Natural killer cell (primary cell): Measurements from ENCODE around the gene ACTR1A. TPM values are rescaled to one million over a fixed set of nuclear protein-coding genes. Genes with fewer than 3 reads are reported as not detected.

Experiments
- ATAC-seq, 3 donors: fragments of 150-1000 bp in 2 of 3; fragments of 200-7000 bp in 1 of 3; cut with Tn5 transposase; 1 replicate in 1 of 3; 2 replicates in 2 of 3; pipeline ENCODE4 v1.10.0; 2021; ENCODE audit warnings: mild to moderate bottlenecking in 2 of 3, moderate library complexity in 2 of 3
- DNase-seq, 2 donors: peaks; one replicate each; pipeline versions ENCODE4 v3.0.0 to v3.0.0-alpha.2; 2013 to 2021; ENCODE audit warnings: mixed read lengths in 1 of 2
- H3K27ac ChIP-seq: one replicate; pipeline ENCODE4 v1.5.1; 2013; ENCODE audit warnings: mild to moderate bottlenecking, low read length
- H3K27me3 ChIP-seq: one replicate; pipeline ENCODE4 v1.6.1; 2013; ENCODE audit warnings: low read length; ENCODE audit not compliant: control insufficient read depth, insufficient read depth
- H3K36me3 ChIP-seq: one replicate; pipeline ENCODE4 v1.6.1; 2013; ENCODE audit warnings: low read length; ENCODE audit not compliant: control insufficient read depth, insufficient read depth
- H3K4me1 ChIP-seq: one replicate; pipeline ENCODE4 v1.6.1; 2013; ENCODE audit warnings: low read length; ENCODE audit not compliant: control insufficient read depth, insufficient read depth
- H3K4me3 ChIP-seq: one replicate; pipeline ENCODE4 v1.5.1; 2013; ENCODE audit warnings: low read length
- H3K9me3 ChIP-seq: one replicate; pipeline ENCODE4 v1.6.1; 2013; ENCODE audit warnings: low read length; ENCODE audit not compliant: control insufficient read depth, insufficient read depth
- H3K27ac Mint-ChIP-seq, 2 donors: one replicate each; pipeline ENCODE4 v1.8.0; 2022; ENCODE audit warnings: mild to moderate bottlenecking in 2 of 2, mixed read lengths in 2 of 2, moderate library complexity in 1 of 2
- H3K27me3 Mint-ChIP-seq, 2 donors: one replicate each; pipeline ENCODE4 v1.8.0; 2022; ENCODE audit warnings: low read depth in 2 of 2, mixed read lengths in 2 of 2
- H3K36me3 Mint-ChIP-seq: one replicate; pipeline ENCODE4 v1.8.0; 2022; ENCODE audit warnings: mixed read lengths
- H3K4me1 Mint-ChIP-seq, 2 donors: one replicate each; pipeline ENCODE4 v1.8.0; 2022; ENCODE audit warnings: mixed read lengths in 2 of 2
- H3K4me3 Mint-ChIP-seq: one replicate; pipeline ENCODE4 v1.8.0; 2022; ENCODE audit warnings: mild to moderate bottlenecking, moderate library complexity, mixed read lengths
- H3K9me3 Mint-ChIP-seq, 2 donors: one replicate each; pipeline ENCODE4 v1.8.0; 2022; ENCODE audit warnings: mixed read lengths in 2 of 2
- WGBS: methylation state at CpG from one replicate; pipeline ENCODE4 v1.1.7; 2013; ENCODE audit warnings: missing lambda C conversion rate; ENCODE audit not compliant: insufficient coverage; 5-methylcytosine and 5-hydroxymethylcytosine counted together
- intact Hi-C: fragments of 100-400 bp; cut with micrococcal nuclease; formaldehyde crosslinking; loops from one replicate; pipeline ENCODE4 v1.14.2; 2022
- total RNA-seq, 4 donors: library from RNA; stranded (reverse); fragments of 120-200 nt in 1 of 4; gene quantifications; one replicate each; pipeline versions ENCODE4 v1.2.3 to v1.2.4, GENCODE V29; 2013 to 2022
- TF ChIP-seq, protein P1 (sequence below): fragments of 200-600 bp; IDR thresholded peaks from one replicate; pipeline ENCODE4 v1.8.0; 2022; ENCODE audit warnings: antibody characterized with exemption

ACTR1A gene
- total RNA-seq, 3 donors from 2014 or later (not counting 1 experiment from before 2014, with no cell fraction given): 101 to 129 (median 110) TPM

DNA sequence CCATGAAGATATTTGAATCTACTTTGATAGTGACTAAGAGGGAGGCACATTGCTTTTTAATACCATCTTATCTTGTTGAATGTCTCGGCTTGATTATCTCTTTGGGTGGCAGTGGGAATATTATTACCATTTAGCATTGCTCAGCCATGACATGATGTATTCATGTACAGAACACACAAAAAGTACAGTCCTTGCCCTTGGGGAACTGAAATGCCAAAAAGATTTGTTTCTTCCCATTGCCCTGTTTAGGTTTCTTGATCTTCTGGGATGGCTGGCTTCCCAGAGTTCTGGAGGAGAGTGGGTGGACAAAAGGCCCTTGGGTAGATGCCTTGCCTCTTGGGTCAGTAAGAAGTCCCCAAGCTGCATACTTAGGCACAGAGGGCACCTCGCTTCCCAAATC, 25.0 kb upstream of the ACTR1A start:
- DNase-seq (no peak), ATAC-seq (no peak)
- peaks cover 9 to 21% of the 10 kb centered on the region in 2 donors for H3K4me1 Mint-ChIP-seq
- H3K27me3 ChIP-seq: no peaks in the 10 kb centered on the region
- no peak overlapping the region for H3K4me3 Mint-ChIP-seq
- H3K9me3 Mint-ChIP-seq: no peaks in the 10 kb centered on the region
- peaks cover 6% of the 10 kb centered on the region for H3K4me1 ChIP-seq
- H3K9me3 ChIP-seq: no peaks in the 10 kb centered on the region
- H3K36me3 ChIP-seq: peaks cover 4% of the 10 kb centered on the region
- intact Hi-C loops: no loop called here
- TF ChIP-seq, protein P1, sequence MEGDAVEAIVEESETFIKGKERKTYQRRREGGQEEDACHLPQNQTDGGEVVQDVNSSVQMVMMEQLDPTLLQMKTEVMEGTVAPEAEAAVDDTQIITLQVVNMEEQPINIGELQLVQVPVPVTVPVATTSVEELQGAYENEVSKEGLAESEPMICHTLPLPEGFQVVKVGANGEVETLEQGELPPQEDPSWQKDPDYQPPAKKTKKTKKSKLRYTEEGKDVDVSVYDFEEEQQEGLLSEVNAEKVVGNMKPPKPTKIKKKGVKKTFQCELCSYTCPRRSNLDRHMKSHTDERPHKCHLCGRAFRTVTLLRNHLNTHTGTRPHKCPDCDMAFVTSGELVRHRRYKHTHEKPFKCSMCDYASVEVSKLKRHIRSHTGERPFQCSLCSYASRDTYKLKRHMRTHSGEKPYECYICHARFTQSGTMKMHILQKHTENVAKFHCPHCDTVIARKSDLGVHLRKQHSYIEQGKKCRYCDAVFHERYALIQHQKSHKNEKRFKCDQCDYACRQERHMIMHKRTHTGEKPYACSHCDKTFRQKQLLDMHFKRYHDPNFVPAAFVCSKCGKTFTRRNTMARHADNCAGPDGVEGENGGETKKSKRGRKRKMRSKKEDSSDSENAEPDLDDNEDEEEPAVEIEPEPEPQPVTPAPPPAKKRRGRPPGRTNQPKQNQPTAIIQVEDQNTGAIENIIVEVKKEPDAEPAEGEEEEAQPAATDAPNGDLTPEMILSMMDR: no peak
- 100% methylated on average over 1 of the region's 2 CpGs for WGBS
- H3K27ac Mint-ChIP-seq: no peak overlapping the region
- H3K36me3 Mint-ChIP-seq: no peaks in the 10 kb centered on the region
- H3K27me3 Mint-ChIP-seq: no peaks in the 10 kb centered on the region
- H3K27ac ChIP-seq: no peak overlapping the region
- H3K4me3 ChIP-seq: no peak overlapping the region

DNA sequence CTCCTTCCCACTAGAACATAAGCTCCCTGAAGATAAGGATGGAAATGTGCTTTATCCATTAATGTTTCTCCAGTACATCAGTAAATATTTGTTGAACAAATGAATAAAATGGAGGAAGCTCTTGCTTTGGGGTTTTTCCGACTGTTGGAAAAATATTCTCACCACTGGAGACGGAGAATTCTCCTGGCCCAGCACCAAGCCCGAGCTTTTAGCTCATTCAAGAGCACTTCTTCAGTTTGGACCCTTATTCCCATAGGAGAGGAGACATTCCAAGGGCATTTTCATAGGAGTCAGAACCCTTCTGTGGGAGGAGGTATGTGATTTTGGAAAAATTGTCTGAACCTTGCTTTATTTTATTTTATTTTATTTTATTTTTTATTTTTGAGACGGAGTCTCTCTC, 22.2 kb upstream of the ACTR1A start:
- Mint-ChIP-seq H3K27ac (no peak overlapping the region), H3K9me3 (no peaks in the 10 kb centered on the region), H3K36me3 (no peaks in the 10 kb centered on the region), H3K4me1 (peaks cover 14% of the 10 kb centered on the region in 2 donors), H3K27me3 (no peaks in the 10 kb centered on the region), H3K4me3 (no peak overlapping the region)
- H3K4me3 ChIP-seq: no peak overlapping the region
- H3K27ac ChIP-seq: no peak overlapping the region
- 89% methylated on average over 4 of the region's 4 CpGs for WGBS
- no peaks in the 10 kb centered on the region for H3K9me3 ChIP-seq
- no peaks in the 10 kb centered on the region for H3K4me1 ChIP-seq
- TF ChIP-seq, protein P1: no peak
- no peaks in the 10 kb centered on the region for H3K27me3 ChIP-seq
- DNase-seq (no peak), ATAC-seq (no peak)
- intact Hi-C loops: no loop called here
- H3K36me3 ChIP-seq: peaks cover 4% of the 10 kb centered on the region

DNA sequence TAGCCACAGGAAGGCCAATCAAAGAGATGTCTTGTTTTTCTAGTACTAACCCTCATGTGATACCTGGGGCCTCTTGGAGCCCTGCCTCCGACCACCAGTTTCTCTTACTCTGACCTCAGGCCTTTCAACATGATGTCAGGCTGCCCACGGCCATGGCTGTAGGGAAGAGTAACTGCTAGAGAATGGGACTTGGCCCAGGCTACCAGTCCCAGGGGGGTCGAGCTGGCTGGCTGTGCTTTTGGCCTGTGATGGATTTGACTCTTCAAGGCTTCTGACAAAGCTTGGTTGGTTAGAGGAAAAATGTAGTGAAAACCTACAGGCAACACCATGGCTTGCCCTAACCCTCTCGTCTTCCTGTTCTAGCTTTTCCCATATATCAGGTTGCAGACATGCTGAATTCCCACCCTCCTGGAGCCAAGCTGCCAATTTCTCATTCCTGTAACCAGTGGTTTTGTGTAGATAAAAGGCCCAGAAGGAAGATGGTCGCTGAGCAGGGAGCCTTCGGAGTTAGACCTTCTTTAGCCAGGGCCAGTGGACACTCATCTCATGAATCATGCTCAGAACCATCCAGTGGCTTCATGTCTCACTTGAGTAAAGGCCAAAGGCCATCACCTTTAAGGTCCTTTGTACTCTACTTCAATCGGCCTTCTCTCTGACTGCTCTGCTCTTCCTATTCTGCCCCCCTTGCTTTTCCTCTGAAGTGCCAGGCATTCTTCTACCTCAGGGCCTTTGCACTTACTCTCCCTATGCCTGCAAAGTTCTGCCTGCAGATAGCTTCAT, 20.9 kb upstream of the ACTR1A start:
- no peaks in the 10 kb centered on the region for H3K36me3 Mint-ChIP-seq
- peaks cover 14% of the 10 kb centered on the region in 2 donors for H3K4me1 Mint-ChIP-seq
- WGBS: 95% methylated on average over 7 of the region's 7 CpGs
- no peak for DNase-seq
- no peak for ATAC-seq
- H3K9me3 ChIP-seq: no peaks in the 10 kb centered on the region
- H3K36me3 ChIP-seq: peaks cover 4% of the 10 kb centered on the region
- H3K27ac Mint-ChIP-seq: no peak overlapping the region
- H3K4me3 ChIP-seq: no peak overlapping the region
- intact Hi-C loops: no loop called here
- no peaks in the 10 kb centered on the region for H3K4me1 ChIP-seq
- H3K27me3 ChIP-seq: no peaks in the 10 kb centered on the region
- H3K27me3 Mint-ChIP-seq: no peaks in the 10 kb centered on the region
- no peaks in the 10 kb centered on the region for H3K9me3 Mint-ChIP-seq
- no peak overlapping the region for H3K4me3 Mint-ChIP-seq
- TF ChIP-seq, protein P1: no peak
- H3K27ac ChIP-seq: no peak overlapping the region

DNA sequence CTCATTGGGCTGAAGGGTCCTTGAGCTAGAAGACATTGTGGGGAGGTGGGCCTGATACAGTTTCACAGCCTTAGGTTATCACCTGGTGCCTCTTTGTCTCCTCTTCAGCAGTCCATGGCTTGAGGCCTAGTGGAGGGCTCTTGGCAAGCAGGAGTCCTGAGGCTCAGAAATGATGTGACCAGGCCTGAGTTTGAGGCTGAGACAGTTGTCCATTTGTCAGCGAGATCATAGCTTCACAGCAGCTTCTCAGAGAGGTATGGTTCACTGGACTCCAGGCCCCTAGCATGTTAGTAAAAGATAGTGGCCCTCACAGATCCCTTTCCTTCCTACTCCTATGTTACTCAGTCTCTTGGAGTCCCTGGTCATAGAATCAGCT, 20.4 kb upstream of the ACTR1A start:
- Histone ChIP-seq H3K27ac (no peak overlapping the region), H3K27me3 (no peaks in the 10 kb centered on the region), H3K9me3 (no peaks in the 10 kb centered on the region), H3K4me1 (no peaks in the 10 kb centered on the region), H3K36me3 (peaks cover 4% of the 10 kb centered on the region), H3K4me3 (no peak overlapping the region)
- no peak for ATAC-seq
- DNase-seq: no peak
- H3K4me3 Mint-ChIP-seq: no peak overlapping the region
- H3K4me1 Mint-ChIP-seq: peaks cover 14% of the 10 kb centered on the region in 2 donors
- TF ChIP-seq, protein P1: no peak
- intact Hi-C loops: no loop called here
- no peaks in the 10 kb centered on the region for H3K27me3 Mint-ChIP-seq
- WGBS: 100% methylated on average over 1 of the region's 1 CpG
- H3K9me3 Mint-ChIP-seq: no peaks in the 10 kb centered on the region
- H3K36me3 Mint-ChIP-seq: no peaks in the 10 kb centered on the region
- no peak overlapping the region for H3K27ac Mint-ChIP-seq
